ENCODE measurements around the gene ATP1A3. TPM values are rescaled to one million over a fixed set of nuclear protein-coding genes. Genes with fewer than 3 reads are reported as not detected.

The ATP1A3 gene
- total and polyA plus RNA-seq, 8 donors = 0.09 to 1.2 (median 0.32) TPM

- 25 to 29% methylated on average over 15 to 18 of the region's 18 CpGs for WGBS, 2 donors
- H3K27me3 ChIP-seq = no peaks in the 10 kb centered on the region
- TF ChIP-seq CTCF (IDR thresholded peaks at IDR 0.05) = no peak
- H3K27ac ChIP-seq = no peak overlapping the region
- ATAC-seq (no peak), FAIRE-seq (no peak), DNase-seq (peak in 1 of 6 donors; percentile 52)
- H3K36me3 ChIP-seq = no peaks in the 10 kb centered on the region
- intact Hi-C loops (cut with DNase I) = no loop called here
- no peaks in the 10 kb centered on the region for H3K9me3 ChIP-seq
- no peaks in the 10 kb centered on the region for H3K4me1 ChIP-seq
- H3K4me3 ChIP-seq = no peak overlapping the region
Observed at GRCh38 chr19:41922585-41922984, 71.4 kb downstream of the ATP1A3 start.

GRCh38 chr19:41921577-41922576 is 72.2 kb downstream of the ATP1A3 start:
- FAIRE-seq = no peak

GRCh38 chr19:41920882-41921576 is 73.0 kb downstream of the ATP1A3 start:
- 24 to 30% methylated on average over 20 to 26 of the region's 26 CpGs for WGBS, 2 donors
- FAIRE-seq (no peak), ATAC-seq (no peak), DNase-seq (peak in 1 of 6 donors; percentile 51)
- no peaks in the 10 kb centered on the region for H3K9me3 ChIP-seq
- no peak overlapping the region for H3K4me3 ChIP-seq
- no peak for TF ChIP-seq CTCF (IDR thresholded peaks at IDR 0.05)
- no peaks in the 10 kb centered on the region for H3K4me1 ChIP-seq
- H3K36me3 ChIP-seq = no peaks in the 10 kb centered on the region
- H3K27ac ChIP-seq = no peak overlapping the region
- no peaks in the 10 kb centered on the region for H3K27me3 ChIP-seq
- intact Hi-C loops (cut with DNase I) = no loop called here

More at GRCh38 chr19:41921577-41922576, 72.2 kb downstream of the ATP1A3 start:
- H3K27ac ChIP-seq = no peak overlapping the region
- intact Hi-C loops (cut with DNase I) = no loop called here
- peak in 1 of 6 donors; percentile 37 for DNase-seq
- WGBS, 2 donors = 42 to 44% methylated on average over 19 to 22 of the region's 22 CpGs
- no peak overlapping the region for H3K4me3 ChIP-seq
- ATAC-seq = no peak
- H3K4me1 ChIP-seq = no peaks in the 10 kb centered on the region
- H3K36me3 ChIP-seq = no peaks in the 10 kb centered on the region
- TF ChIP-seq CTCF (IDR thresholded peaks at IDR 0.05) = no peak
- no peaks in the 10 kb centered on the region for H3K9me3 ChIP-seq
- no peaks in the 10 kb centered on the region for H3K27me3 ChIP-seq

- Histone ChIP-seq H3K9me3 (no peaks in the 10 kb centered on the region), H3K4me3 (no peak overlapping the region), H3K27me3 (peaks cover 0 to 7% (median 0%) of the 10 kb centered on the region in 4 donors), H3K4me1 (no peaks in the 10 kb centered on the region), H3K36me3 (no peaks in the 10 kb centered on the region), H3K27ac (no peak overlapping the region)
- FAIRE-seq (no peak), DNase-seq (peak in 1 of 6 donors; percentile 9), ATAC-seq (no peak)
- intact Hi-C loops (cut with DNase I) = no loop called here
- WGBS, 2 donors = 74 to 89% methylated on average over 33 of the region's 33 CpGs
- no peak for TF ChIP-seq CTCF (IDR thresholded peaks at IDR 0.05)
Observed at GRCh38 chr19:41919948-41920712, 73.9 kb downstream of the ATP1A3 start.
